Measurements from ENCODE around the gene CCDC138. TPM values are rescaled to one million over a fixed set of nuclear protein-coding genes. Genes with fewer than 3 reads are reported as not detected.
"Not testable (repeated sequence)": the region's sequence is repeated elsewhere in the genome, so short reads cannot be mapped to it uniquely, and the experiment has no call there.

The CCDC138 gene
- total RNA-seq (10 to 100 TPM in 1 of 5 experiments, 1 to 10 TPM in 4; 2.7 to 10.5 (median 7.5) TPM), polyA plus RNA-seq (1 to 10 TPM; 5.7 to 7.3 TPM), total RNA-seq (6.9 reads per million, percentile 29 among the genes with 10 or more reads in this experiment)

GRCh38 chr2:108786354-108787215 is at the start of gene CCDC138:
Gene CCDC138, plus strand, starts transcription at chr2:108786771. Its CDS starts 52 bp downstream, at chr2:108786823.
- H3K27me3 Mint-ChIP-seq = no peaks in the 10 kb centered on the region
- DNase-seq (peak; percentile 86 to 93 (median 91)), ATAC-seq (peak; percentile 98)
- Histone ChIP-seq H3K27me3 (ENCODE audit: control insufficient read depth in 2 of 2, insufficient read depth in 2 of 2, low read length in 2 of 2) (no peaks in the 10 kb centered on the region), H3K4me3 (ENCODE audit: low read length) (peak within 1 kb of the TSS; percentile 88), H3K27ac (ENCODE audit: low read depth, low read length) (peak within 1 kb of the TSS; percentile 90), H3K9me3 (ENCODE audit: control insufficient read depth in 2 of 3, low read length in 3 of 3) (no peaks in the 10 kb centered on the region), H3K4me1 (ENCODE audit: control insufficient read depth in 2 of 2, insufficient read depth in 2 of 2, low read length in 2 of 2) (peaks cover 6 to 13% of the 10 kb centered on the region in 2 donors), H3K36me3 (ENCODE audit: control insufficient read depth in 2 of 3, insufficient read depth in 3 of 3, low read length in 3 of 3) (peaks cover 5 to 12% (median 12%) of the 10 kb centered on the region in 3 experiments)
- peak within 1 kb of the TSS; percentile 88 to 100 (median 97) for H3K4me3 Mint-ChIP-seq
- peak within 1 kb of the TSS; percentile 69 to 99 (median 97) for H3K27ac Mint-ChIP-seq
- CTCF ChIA-PET = no interaction called here
- H3K9me3 Mint-ChIP-seq = peaks cover 0 to 2% (median 0%) of the 10 kb centered on the region in 11 donors
- H3K36me3 Mint-ChIP-seq = peaks cover 0 to 19% (median 12%) of the 10 kb centered on the region in 5 donors
- POLR2A ChIA-PET = interaction anchor here (0.5 kb wide), 1 partner anchor 152 kb away, joined by 3 read pairs; no protein-coding TSS in a partner anchor
- peaks cover 6 to 21% (median 17%) of the 10 kb centered on the region in 7 donors for H3K4me1 Mint-ChIP-seq
- intact Hi-C loops (cut with micrococcal nuclease) = loop anchor here (1.0 to 5.0 kb wide), 14 partner anchors 67 to 828 kb away; partner anchors contain the start of genes GCC2 (in 2 of the 2), LIMS1 (in 2 of the 2), RANBP2 (in 2 of the 2) and SH3RF3 (in 1 of the 2)

DNA sequence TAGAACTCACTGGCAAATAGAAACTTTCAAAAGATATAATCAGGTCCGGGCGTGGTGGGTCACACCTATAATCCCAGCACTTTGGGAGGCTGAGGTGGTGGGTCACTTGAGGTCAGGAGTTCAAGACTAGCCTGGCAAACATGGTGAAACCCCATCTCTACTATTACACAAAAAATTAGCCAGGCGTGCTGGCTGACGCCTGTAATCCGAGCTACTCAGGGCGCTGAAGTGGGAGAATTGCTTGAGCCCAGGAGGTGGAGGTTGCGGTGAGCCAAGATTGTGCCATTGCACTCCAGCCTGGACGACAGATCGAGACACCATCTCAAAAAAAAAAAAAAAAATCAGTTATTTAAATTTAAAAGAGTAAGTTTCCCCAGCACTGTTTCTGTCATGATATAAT is 28.6 kb upstream of the CCDC138 start:
- H3K27me3 Mint-ChIP-seq, CTCF ChIA-PET: not testable (repeated sequence)

GRCh38 chr2:108762618-108763017 is 24.0 kb upstream of the CCDC138 start:
- intact Hi-C loops (cut with micrococcal nuclease); H3K4me3 ChIP-seq (ENCODE audit: low read length); H3K27ac Mint-ChIP-seq; H3K4me1 ChIP-seq (ENCODE audit: control insufficient read depth in 2 of 2, insufficient read depth in 2 of 2, low read length in 2 of 2); POLR2A ChIA-PET; H3K27me3 Mint-ChIP-seq; ATAC-seq; H3K9me3 ChIP-seq (ENCODE audit: control insufficient read depth in 2 of 3, low read length in 3 of 3); H3K27me3 ChIP-seq (ENCODE audit: control insufficient read depth in 2 of 2, insufficient read depth in 2 of 2, low read length in 2 of 2); CTCF ChIA-PET; H3K9me3 Mint-ChIP-seq; DNase-seq; H3K27ac ChIP-seq (ENCODE audit: low read depth, low read length); H3K4me3 Mint-ChIP-seq: not testable (repeated sequence)
- H3K36me3 ChIP-seq (ENCODE audit: control insufficient read depth in 2 of 3, insufficient read depth in 3 of 3, low read length in 3 of 3) = peaks cover 4 to 36% (median 7%) of the 10 kb centered on the region in 3 experiments
- peaks cover 0 to 26% (median 11%) of the 10 kb centered on the region in 7 donors for H3K4me1 Mint-ChIP-seq
- H3K36me3 Mint-ChIP-seq = peaks cover 10 to 37% (median 27%) of the 10 kb centered on the region in 5 donors

More for the DNA sequence above, 28.6 kb upstream of the CCDC138 start:
- H3K4me3 Mint-ChIP-seq; H3K27me3 ChIP-seq (ENCODE audit: control insufficient read depth in 2 of 2, insufficient read depth in 2 of 2, low read length in 2 of 2); POLR2A ChIA-PET; ATAC-seq; H3K9me3 ChIP-seq (ENCODE audit: control insufficient read depth in 2 of 3, low read length in 3 of 3); H3K4me1 Mint-ChIP-seq; H3K27ac Mint-ChIP-seq; DNase-seq; H3K9me3 Mint-ChIP-seq; H3K4me3 ChIP-seq (ENCODE audit: low read length); intact Hi-C loops (cut with micrococcal nuclease); H3K27ac ChIP-seq (ENCODE audit: low read depth, low read length); H3K4me1 ChIP-seq (ENCODE audit: control insufficient read depth in 2 of 2, insufficient read depth in 2 of 2, low read length in 2 of 2): not testable (repeated sequence)
- peaks cover 4 to 38% (median 17%) of the 10 kb centered on the region in 5 donors for H3K36me3 Mint-ChIP-seq
- peaks cover 1 to 11% (median 4%) of the 10 kb centered on the region in 3 experiments for H3K36me3 ChIP-seq (ENCODE audit: control insufficient read depth in 2 of 3, insufficient read depth in 3 of 3, low read length in 3 of 3)

- H3K27me3 Mint-ChIP-seq; DNase-seq; H3K27ac ChIP-seq (ENCODE audit: low read depth, low read length); ATAC-seq; H3K4me3 ChIP-seq (ENCODE audit: low read length); POLR2A ChIA-PET; intact Hi-C loops (cut with micrococcal nuclease); H3K4me1 ChIP-seq (ENCODE audit: control insufficient read depth in 2 of 2, insufficient read depth in 2 of 2, low read length in 2 of 2); H3K4me3 Mint-ChIP-seq; H3K27me3 ChIP-seq (ENCODE audit: control insufficient read depth in 2 of 2, insufficient read depth in 2 of 2, low read length in 2 of 2); H3K9me3 ChIP-seq (ENCODE audit: control insufficient read depth in 2 of 3, low read length in 3 of 3); H3K9me3 Mint-ChIP-seq; CTCF ChIA-PET: not testable (repeated sequence)
- H3K36me3 Mint-ChIP-seq = peaks cover 10 to 50% (median 32%) of the 10 kb centered on the region in 5 donors
- peaks cover 7 to 34% (median 7%) of the 10 kb centered on the region in 3 experiments for H3K36me3 ChIP-seq (ENCODE audit: control insufficient read depth in 2 of 3, insufficient read depth in 3 of 3, low read length in 3 of 3)
- peaks cover 0 to 29% (median 13%) of the 10 kb centered on the region in 7 donors for H3K4me1 Mint-ChIP-seq
- peak overlapping the region in 2 of 9 donors; percentile 21 to 54 for H3K27ac Mint-ChIP-seq
These were observed 19.9 kb upstream of the CCDC138 start for GRCh38 chr2:108766671-108767070.

DNA sequence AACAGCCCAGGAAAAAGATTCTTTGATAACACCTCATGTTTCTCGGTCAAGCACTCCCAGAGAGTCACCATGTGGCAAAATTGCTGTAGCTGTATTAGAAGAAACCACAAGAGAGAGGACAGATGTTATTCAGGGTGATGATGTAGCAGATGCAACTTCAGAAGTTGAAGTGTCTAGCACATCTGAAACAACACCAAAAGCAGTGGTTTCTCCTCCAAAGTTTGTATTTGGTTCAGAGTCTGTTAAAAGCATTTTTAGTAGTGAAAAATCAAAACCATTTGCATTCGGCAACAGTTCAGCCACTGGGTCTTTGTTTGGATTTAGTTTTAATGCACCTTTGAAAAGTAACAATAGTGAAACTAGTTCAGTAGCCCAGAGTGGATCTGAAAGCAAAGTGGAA is 18.7 kb upstream of the CCDC138 start:
- intact Hi-C loops (cut with micrococcal nuclease); H3K4me1 ChIP-seq (ENCODE audit: control insufficient read depth in 2 of 2, insufficient read depth in 2 of 2, low read length in 2 of 2); H3K9me3 Mint-ChIP-seq; ATAC-seq; DNase-seq; POLR2A ChIA-PET; CTCF ChIA-PET; H3K27me3 Mint-ChIP-seq; H3K27ac ChIP-seq (ENCODE audit: low read depth, low read length); H3K4me3 ChIP-seq (ENCODE audit: low read length); H3K27me3 ChIP-seq (ENCODE audit: control insufficient read depth in 2 of 2, insufficient read depth in 2 of 2, low read length in 2 of 2); H3K9me3 ChIP-seq (ENCODE audit: control insufficient read depth in 2 of 3, low read length in 3 of 3): not testable (repeated sequence)
- H3K4me1 Mint-ChIP-seq = peaks cover 0 to 29% (median 13%) of the 10 kb centered on the region in 7 donors
- peaks cover 16 to 56% (median 40%) of the 10 kb centered on the region in 5 donors for H3K36me3 Mint-ChIP-seq
- peaks cover 10 to 41% (median 13%) of the 10 kb centered on the region in 3 experiments for H3K36me3 ChIP-seq (ENCODE audit: control insufficient read depth in 2 of 3, insufficient read depth in 3 of 3, low read length in 3 of 3)
- peak overlapping the region in 3 of 9 donors; percentile 38 to 64 (median 54) for H3K27ac Mint-ChIP-seq
- peak overlapping the region in 2 of 10 donors; percentile 7 to 14 for H3K4me3 Mint-ChIP-seq

DNA sequence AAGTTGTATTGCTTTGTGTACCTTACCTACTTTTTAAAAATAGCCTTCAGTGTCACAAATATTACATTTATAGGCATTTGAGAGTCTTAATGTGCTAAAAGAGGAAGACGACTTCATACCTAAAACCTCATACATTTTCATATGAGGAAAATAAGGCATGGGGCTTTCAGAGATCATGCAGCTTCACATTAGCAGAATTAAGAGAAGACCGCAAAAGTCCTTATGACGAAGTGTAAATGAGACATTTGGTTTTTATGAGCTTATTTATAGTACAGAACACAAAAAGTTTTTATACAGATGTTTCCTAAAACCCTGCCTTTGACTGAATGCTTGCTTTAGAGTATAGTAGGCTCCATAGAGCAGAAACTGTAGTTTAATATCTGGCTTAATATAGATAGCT is 10.1 kb upstream of the CCDC138 start:
- Mint-ChIP-seq H3K9me3 (no peaks in the 10 kb centered on the region), H3K4me1 (peaks cover 0 to 12% (median 0%) of the 10 kb centered on the region in 7 donors), H3K27ac (peak overlapping the region in 5 of 9 donors; percentile 5 to 79 (median 22)), H3K4me3 (no peak overlapping the region), H3K36me3 (peaks cover 7 to 37% (median 21%) of the 10 kb centered on the region in 5 donors), H3K27me3 (no peaks in the 10 kb centered on the region)
- Histone ChIP-seq H3K4me1 (ENCODE audit: control insufficient read depth in 2 of 2, insufficient read depth in 2 of 2, low read length in 2 of 2) (no peaks in the 10 kb centered on the region), H3K9me3 (ENCODE audit: control insufficient read depth in 2 of 3, low read length in 3 of 3) (no peaks in the 10 kb centered on the region), H3K36me3 (ENCODE audit: control insufficient read depth in 2 of 3, insufficient read depth in 3 of 3, low read length in 3 of 3) (peaks cover 14 to 52% (median 23%) of the 10 kb centered on the region in 3 experiments), H3K27ac (ENCODE audit: low read depth, low read length) (no peak overlapping the region), H3K4me3 (ENCODE audit: low read length) (no peak overlapping the region), H3K27me3 (ENCODE audit: control insufficient read depth in 2 of 2, insufficient read depth in 2 of 2, low read length in 2 of 2) (no peaks in the 10 kb centered on the region)
- DNase-seq = no peak
- POLR2A ChIA-PET = interaction anchor here (1.1 kb wide), 1 partner anchor 9 kb away, joined by 3 read pairs; no protein-coding TSS in a partner anchor
- no peak for ATAC-seq
- CTCF ChIA-PET = no interaction called here
- intact Hi-C loops (cut with micrococcal nuclease) = no loop called here
